ENCODE data around the gene PRKAG2.

- TF ChIP-seq POLR2A (IDR thresholded peaks at IDR 0.05) (no peak), CTCF (IDR thresholded peaks at IDR 0.05) (no peak)
Measured at GRCh38 chr7:151792636-151793035, 84.3 kb downstream of the PRKAG2 start.

Data from lower leg skin (tissue), 3 donors.